BE2C (cell line): ENCODE results near the gene INSC.

Experiments used
- DNase-seq: peaks from one replicate; pipeline ENCODE4 v3.0.0-alpha.2; 2020
- H3K27me3 ChIP-seq: fragments of 250-450 bp; sonication (Bioruptor Pico); 2 replicates; pipeline ENCODE4 v1.5.1; 2020; ENCODE audit warnings: mild to moderate bottlenecking
- H3K36me3 ChIP-seq: fragments of 250-450 bp; sonication (Bioruptor Pico); 2 replicates; pipeline ENCODE4 v1.5.1; 2020; ENCODE audit warnings: mild to moderate bottlenecking
- H3K4me1 ChIP-seq: fragments of 250-450 bp; sonication (Bioruptor Pico); 2 replicates; pipeline ENCODE4 v1.5.1; 2020
- H3K4me3 ChIP-seq: 2 replicates; pipeline ENCODE4 v1.5.1; 2011; ENCODE audit warnings: low read depth, low read length
- H3K9me3 ChIP-seq: fragments of 250-450 bp; sonication (Bioruptor Pico); 2 replicates; pipeline ENCODE4 v1.5.1; 2020
- CTCF ChIP-seq: IDR thresholded peaks from 2 replicates; pipeline ENCODE4 v1.5.1; 2012; ENCODE audit warnings: mild to moderate bottlenecking, low read depth, low read length

Gene INSC

DNA sequence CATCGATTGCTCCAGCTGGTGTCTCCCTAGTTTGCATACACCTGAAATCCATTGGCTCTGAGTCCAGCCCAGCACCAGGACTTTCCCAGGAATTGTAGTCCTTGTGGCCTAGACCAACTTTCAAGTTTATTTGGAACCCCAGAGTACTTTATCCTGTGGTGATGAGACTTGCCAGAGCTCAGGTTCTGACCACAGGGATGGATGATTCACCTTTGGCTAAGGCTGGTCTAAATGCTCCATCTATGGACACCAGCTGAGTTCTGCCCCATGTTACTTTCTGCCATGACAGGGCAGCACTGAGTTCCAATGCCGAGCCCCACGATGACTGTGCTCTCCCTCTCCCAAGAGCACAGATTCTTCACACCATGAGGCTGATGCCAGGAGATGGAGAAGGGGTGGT is 17.3 kb upstream of the INSC start:
- H3K9me3 ChIP-seq: no peaks in the 10 kb centered on the region
- H3K4me3 ChIP-seq: no peak overlapping the region
- no peaks in the 10 kb centered on the region for H3K27me3 ChIP-seq
- TF ChIP-seq CTCF: no peak
- H3K36me3 ChIP-seq: no peaks in the 10 kb centered on the region
- DNase-seq: no peak
- no peaks in the 10 kb centered on the region for H3K4me1 ChIP-seq

- no peak overlapping the region for H3K4me3 ChIP-seq
- DNase-seq: no peak
- no peaks in the 10 kb centered on the region for H3K27me3 ChIP-seq
- no peak for TF ChIP-seq CTCF
- no peaks in the 10 kb centered on the region for H3K9me3 ChIP-seq
- H3K36me3 ChIP-seq: no peaks in the 10 kb centered on the region
- H3K4me1 ChIP-seq: no peaks in the 10 kb centered on the region
Observed at GRCh38 chr11:15099267-15099666, 15.5 kb upstream of the INSC start.

- TF ChIP-seq CTCF: peak; percentile 78
- Histone ChIP-seq H3K4me3 (no peak overlapping the region), H3K4me1 (no peaks in the 10 kb centered on the region), H3K36me3 (no peaks in the 10 kb centered on the region), H3K27me3 (no peaks in the 10 kb centered on the region), H3K9me3 (no peaks in the 10 kb centered on the region)
- peak; percentile 42 for DNase-seq
Observed at GRCh38 chr11:15101072-15101709, 13.5 kb upstream of the INSC start.

DNA sequence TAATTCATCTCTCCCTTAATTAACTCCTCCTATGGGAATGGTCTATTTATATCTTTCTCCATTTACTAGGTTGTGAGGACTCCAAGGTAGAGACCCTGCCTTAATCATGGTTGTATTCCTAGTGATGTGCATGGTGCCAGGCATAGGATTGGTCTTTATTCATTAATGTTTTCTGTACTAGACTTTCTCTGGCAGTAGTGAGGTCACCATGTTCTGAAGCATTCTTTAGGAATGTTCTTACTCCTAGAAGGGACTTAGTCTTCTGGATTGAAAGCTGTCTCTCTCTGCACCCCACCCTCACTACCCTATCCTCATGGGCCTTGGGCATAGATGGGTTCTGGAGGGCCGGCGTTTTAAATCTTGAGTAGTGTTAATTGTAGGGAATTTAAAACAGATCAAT is 10.6 kb upstream of the INSC start:
- no peaks in the 10 kb centered on the region for H3K36me3 ChIP-seq
- DNase-seq: no peak
- no peaks in the 10 kb centered on the region for H3K9me3 ChIP-seq

DNA sequence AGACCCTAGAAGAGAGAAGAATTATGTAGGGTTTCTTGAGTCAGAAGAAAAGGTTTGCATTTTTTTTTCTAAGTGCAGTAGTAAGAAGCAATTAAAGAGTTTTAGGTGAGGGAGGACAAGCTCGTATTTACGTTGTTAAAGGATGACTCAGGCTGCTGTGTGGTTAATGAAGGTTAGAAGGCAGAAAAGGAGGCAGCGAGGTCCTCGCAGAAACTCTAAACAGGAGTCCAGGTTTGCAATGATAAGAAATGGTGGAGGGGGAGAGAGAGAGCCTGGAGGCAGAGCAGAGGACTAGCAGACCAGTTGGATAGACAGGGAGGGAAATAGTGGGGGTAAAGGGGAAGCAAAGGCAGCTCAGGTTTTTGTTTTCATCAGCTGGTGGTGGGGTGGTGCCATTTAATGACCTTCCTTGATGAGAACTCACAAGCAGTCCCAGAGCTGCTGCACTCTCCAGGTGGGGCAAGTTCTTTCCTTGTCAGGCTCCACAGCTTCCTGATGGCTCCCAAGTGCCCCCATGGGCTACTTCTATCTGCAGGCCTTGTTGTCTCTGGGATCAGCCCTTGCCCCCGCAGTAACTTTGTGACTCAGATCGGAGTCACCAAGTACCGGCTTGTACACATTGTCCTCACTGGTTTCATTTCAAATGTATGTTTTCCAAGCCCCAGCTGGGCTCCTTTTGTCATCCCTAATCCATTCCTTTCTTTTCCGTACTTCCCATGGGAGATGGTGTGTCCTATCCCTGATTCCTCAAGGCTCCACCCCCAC is 8.3 kb upstream of the INSC start:
- no peak for TF ChIP-seq CTCF
- Histone ChIP-seq H3K4me3 (no peak overlapping the region), H3K36me3 (no peaks in the 10 kb centered on the region), H3K9me3 (no peaks in the 10 kb centered on the region), H3K27me3 (no peaks in the 10 kb centered on the region), H3K4me1 (no peaks in the 10 kb centered on the region)
- DNase-seq: no peak

More for the DNA sequence above, 10.6 kb upstream of the INSC start:
- TF ChIP-seq CTCF: no peak
- Histone ChIP-seq H3K4me3 (no peak overlapping the region), H3K27me3 (no peaks in the 10 kb centered on the region), H3K4me1 (no peaks in the 10 kb centered on the region)
